Measurements from ENCODE around the gene PRR13. TPM values are rescaled to one million over a fixed set of nuclear protein-coding genes. Genes with fewer than 3 reads are reported as not detected.

PRR13 gene
- total and polyA plus RNA-seq, 2 donors from 2014 or later: 226 to 889 TPM

GRCh38 chr12:53467082-53467481, 25.5 kb downstream of the PRR13 start:
- TF ChIP-seq CTCF (IDR thresholded peaks at IDR 0.05; ENCODE audit: borderline replicate concordance, extremely low read depth, insufficient read depth): no peak
- no peaks in the 10 kb centered on the region for H3K9me3 ChIP-seq (ENCODE audit: control insufficient read depth in 2 of 3, insufficient read depth in 1 of 3, low read length in 3 of 3)
- H3K27ac ChIP-seq (ENCODE audit: low read depth in 2 of 2, low read length in 2 of 2): no peak overlapping the region
- no peak overlapping the region for H3K9ac ChIP-seq (ENCODE audit: low read length in 3 of 3)
- no peak overlapping the region for H3K4me3 ChIP-seq (ENCODE audit: low read length in 3 of 3)
- H3K4me1 ChIP-seq (ENCODE audit: control insufficient read depth in 2 of 3, insufficient read depth in 2 of 3, low read depth in 1 of 3, low read length in 3 of 3): peaks cover under 1 to 14% (median 9%) of the 10 kb centered on the region in 3 donors
- peaks cover 29 to 90% (median 64%) of the 10 kb centered on the region in 3 donors for H3K36me3 ChIP-seq (ENCODE audit: control insufficient read depth in 2 of 3, insufficient read depth in 3 of 3, low read length in 3 of 3)
- no peak for FAIRE-seq
- no peaks in the 10 kb centered on the region for H3K27me3 ChIP-seq (ENCODE audit: control insufficient read depth, insufficient read depth, low read length)
- DNase-seq: no peak
- intact Hi-C loops (cut with DNase I): no loop called here

- Histone ChIP-seq H3K4me1 (ENCODE audit: control insufficient read depth in 2 of 3, insufficient read depth in 2 of 3, low read depth in 1 of 3, low read length in 3 of 3) (peaks cover 3 to 15% (median 9%) of the 10 kb centered on the region in 3 donors), H3K27ac (ENCODE audit: low read depth in 2 of 2, low read length in 2 of 2) (no peak overlapping the region), H3K9me3 (ENCODE audit: control insufficient read depth in 2 of 3, insufficient read depth in 1 of 3, low read length in 3 of 3) (no peaks in the 10 kb centered on the region), H3K4me3 (ENCODE audit: low read length in 3 of 3) (no peak overlapping the region), H3K27me3 (ENCODE audit: control insufficient read depth, insufficient read depth, low read length) (no peaks in the 10 kb centered on the region), H3K9ac (ENCODE audit: low read length in 3 of 3) (no peak overlapping the region), H3K36me3 (ENCODE audit: control insufficient read depth in 2 of 3, insufficient read depth in 3 of 3, low read length in 3 of 3) (peaks cover 33 to 90% (median 63%) of the 10 kb centered on the region in 3 donors)
- TF ChIP-seq CTCF (IDR thresholded peaks at IDR 0.05; ENCODE audit: borderline replicate concordance, extremely low read depth, insufficient read depth): no peak
- intact Hi-C loops (cut with DNase I): no loop called here
- no peak for DNase-seq
- FAIRE-seq: no peak
These were observed 26.3 kb downstream of the PRR13 start for GRCh38 chr12:53467880-53468279.

- intact Hi-C loops (cut with DNase I): no loop called here
- H3K36me3 ChIP-seq (ENCODE audit: control insufficient read depth in 2 of 3, insufficient read depth in 3 of 3, low read length in 3 of 3): peaks cover 31 to 89% (median 59%) of the 10 kb centered on the region in 3 donors
- no peak for TF ChIP-seq CTCF (IDR thresholded peaks at IDR 0.05; ENCODE audit: borderline replicate concordance, extremely low read depth, insufficient read depth)
- H3K9me3 ChIP-seq (ENCODE audit: control insufficient read depth in 2 of 3, insufficient read depth in 1 of 3, low read length in 3 of 3): no peaks in the 10 kb centered on the region
- DNase-seq (no peak), FAIRE-seq (no peak)
- H3K4me3 ChIP-seq (ENCODE audit: low read length in 3 of 3): no peak overlapping the region
- H3K9ac ChIP-seq (ENCODE audit: low read length in 3 of 3): no peak overlapping the region
- peaks cover 3 to 15% (median 8%) of the 10 kb centered on the region in 3 donors for H3K4me1 ChIP-seq (ENCODE audit: control insufficient read depth in 2 of 3, insufficient read depth in 2 of 3, low read depth in 1 of 3, low read length in 3 of 3)
- no peak overlapping the region for H3K27ac ChIP-seq (ENCODE audit: low read depth in 2 of 2, low read length in 2 of 2)
- H3K27me3 ChIP-seq (ENCODE audit: control insufficient read depth, insufficient read depth, low read length): no peaks in the 10 kb centered on the region
These were observed 26.7 kb downstream of the PRR13 start for GRCh38 chr12:53468282-53468681.

GRCh38 chr12:53472056-53472582, 30.6 kb downstream of the PRR13 start:
- DNase-seq: no peak

More at GRCh38 chr12:53472056-53472582, 30.6 kb downstream of the PRR13 start:
- Histone ChIP-seq H3K4me3 (ENCODE audit: low read length in 3 of 3) (no peak overlapping the region), H3K9me3 (ENCODE audit: control insufficient read depth in 2 of 3, insufficient read depth in 1 of 3, low read length in 3 of 3) (no peaks in the 10 kb centered on the region), H3K36me3 (ENCODE audit: control insufficient read depth in 2 of 3, insufficient read depth in 3 of 3, low read length in 3 of 3) (peaks cover 36 to 84% (median 53%) of the 10 kb centered on the region in 3 donors), H3K27ac (ENCODE audit: low read depth in 2 of 2, low read length in 2 of 2) (no peak overlapping the region), H3K9ac (ENCODE audit: low read length in 3 of 3) (no peak overlapping the region), H3K4me1 (ENCODE audit: control insufficient read depth in 2 of 3, insufficient read depth in 2 of 3, low read depth in 1 of 3, low read length in 3 of 3) (peaks cover 3 to 38% (median 22%) of the 10 kb centered on the region in 3 donors), H3K27me3 (ENCODE audit: control insufficient read depth, insufficient read depth, low read length) (no peaks in the 10 kb centered on the region)
- intact Hi-C loops (cut with DNase I): no loop called here
- FAIRE-seq: no peak
- TF ChIP-seq CTCF (IDR thresholded peaks at IDR 0.05; ENCODE audit: borderline replicate concordance, extremely low read depth, insufficient read depth): no peak

Data from kidney (tissue), 14 donors.